Peyer's patch (tissue), 4 donors: ENCODE results near the gene PTPRK.

Experiments used
- POLR2A ChIP-seq, 2 donors: fragments of 450-650 bp; IDR thresholded peaks; one replicate each; pipeline ENCODE4 v1.5.1; 2017; ENCODE audit warnings: antibody characterized with exemption in 2 of 2, mild to moderate bottlenecking in 2 of 2, moderate library complexity in 2 of 2
- TF ChIP-seq, protein P1 (sequence below), 6 experiments: fragments of 450-650 bp in 4 of 6; fragments of 200-600 bp in 2 of 6; sonication (generic) in 1 of 6; IDR thresholded peaks; one replicate each; pipeline ENCODE4 v1.5.1; 2017 to 2019; ENCODE audit warnings: antibody characterized with exemption in 6 of 6, mild to moderate bottlenecking in 3 of 6, moderate library complexity in 1 of 6

DNA sequence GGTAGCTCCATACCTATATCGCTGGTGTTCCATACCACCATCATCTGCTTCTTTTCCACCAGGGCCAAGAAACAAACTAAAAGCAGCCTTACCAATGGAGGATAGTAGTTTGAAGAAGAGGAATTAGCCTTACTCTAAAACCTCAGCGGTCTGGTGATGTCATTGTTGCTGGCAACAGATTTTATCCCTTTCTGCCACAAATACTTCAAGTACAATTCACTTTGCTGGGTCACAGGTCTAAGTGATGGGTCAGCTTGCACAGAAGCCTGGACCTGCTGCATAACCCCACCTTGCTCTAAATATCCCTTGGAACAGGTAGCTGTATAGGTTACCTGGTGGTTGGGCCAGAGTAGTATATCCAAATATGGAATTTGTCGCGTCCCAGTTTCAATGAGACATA is 566.3 kb downstream of the PTPRK start:
- TF ChIP-seq, protein P1, sequence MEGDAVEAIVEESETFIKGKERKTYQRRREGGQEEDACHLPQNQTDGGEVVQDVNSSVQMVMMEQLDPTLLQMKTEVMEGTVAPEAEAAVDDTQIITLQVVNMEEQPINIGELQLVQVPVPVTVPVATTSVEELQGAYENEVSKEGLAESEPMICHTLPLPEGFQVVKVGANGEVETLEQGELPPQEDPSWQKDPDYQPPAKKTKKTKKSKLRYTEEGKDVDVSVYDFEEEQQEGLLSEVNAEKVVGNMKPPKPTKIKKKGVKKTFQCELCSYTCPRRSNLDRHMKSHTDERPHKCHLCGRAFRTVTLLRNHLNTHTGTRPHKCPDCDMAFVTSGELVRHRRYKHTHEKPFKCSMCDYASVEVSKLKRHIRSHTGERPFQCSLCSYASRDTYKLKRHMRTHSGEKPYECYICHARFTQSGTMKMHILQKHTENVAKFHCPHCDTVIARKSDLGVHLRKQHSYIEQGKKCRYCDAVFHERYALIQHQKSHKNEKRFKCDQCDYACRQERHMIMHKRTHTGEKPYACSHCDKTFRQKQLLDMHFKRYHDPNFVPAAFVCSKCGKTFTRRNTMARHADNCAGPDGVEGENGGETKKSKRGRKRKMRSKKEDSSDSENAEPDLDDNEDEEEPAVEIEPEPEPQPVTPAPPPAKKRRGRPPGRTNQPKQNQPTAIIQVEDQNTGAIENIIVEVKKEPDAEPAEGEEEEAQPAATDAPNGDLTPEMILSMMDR (IDR thresholded peaks at IDR 0.05) = no peak
- no peak for TF ChIP-seq POLR2A (IDR thresholded peaks at IDR 0.05)
